Measurements from ENCODE around the gene ARL15.

The ARL15 gene

GRCh38 chr5:54205453-54205852, 104.9 kb downstream of the ARL15 start:
- no peak for DNase-seq (ENCODE audit: low spot score)

GRCh38 chr5:54197018-54197417, 113.4 kb downstream of the ARL15 start:
- no peak for DNase-seq (ENCODE audit: low spot score)

- DNase-seq (ENCODE audit: low spot score): no peak
These were observed 114.7 kb downstream of the ARL15 start for GRCh38 chr5:54195701-54196100.

- DNase-seq (ENCODE audit: low spot score): no peak
These were observed 116.1 kb downstream of the ARL15 start for GRCh38 chr5:54194318-54194717.

GRCh38 chr5:54187694-54188093, 122.7 kb downstream of the ARL15 start:
- DNase-seq (ENCODE audit: low spot score): no peak

- DNase-seq (ENCODE audit: low spot score): no peak
These were observed 123.4 kb downstream of the ARL15 start for GRCh38 chr5:54186912-54187445.

- DNase-seq (ENCODE audit: low spot score): no peak
These were observed 124.3 kb downstream of the ARL15 start for GRCh38 chr5:54186108-54186507.

GRCh38 chr5:54184806-54185205, 125.6 kb downstream of the ARL15 start:
- DNase-seq (ENCODE audit: low spot score): no peak

- no peak for DNase-seq (ENCODE audit: low spot score)
These were observed 129.7 kb downstream of the ARL15 start for GRCh38 chr5:54180630-54181031.

- no peak for DNase-seq (ENCODE audit: low spot score)
These were observed 131.4 kb downstream of the ARL15 start for GRCh38 chr5:54178991-54179390.

- peak; percentile 7 for DNase-seq (ENCODE audit: low spot score)
These were observed 132.2 kb downstream of the ARL15 start for GRCh38 chr5:54178207-54178606.

GRCh38 chr5:54177058-54177457, 133.3 kb downstream of the ARL15 start:
- no peak for DNase-seq (ENCODE audit: low spot score)

GRCh38 chr5:54176066-54176830, 134.1 kb downstream of the ARL15 start:
- DNase-seq (ENCODE audit: low spot score): no peak

- no peak for DNase-seq (ENCODE audit: low spot score)
These were observed 137.1 kb downstream of the ARL15 start for GRCh38 chr5:54173251-54173650.

GRCh38 chr5:54171645-54172384, 138.6 kb downstream of the ARL15 start:
- DNase-seq (ENCODE audit: low spot score): no peak

GRCh38 chr5:54165687-54166086, 144.7 kb downstream of the ARL15 start:
- DNase-seq (ENCODE audit: low spot score): no peak

- no peak for DNase-seq (ENCODE audit: low spot score)
These were observed 148.2 kb downstream of the ARL15 start for GRCh38 chr5:54162184-54162583.

GRCh38 chr5:54160329-54160728, 150.0 kb downstream of the ARL15 start:
- DNase-seq (ENCODE audit: low spot score): no peak

GRCh38 chr5:54159893-54160195, 150.5 kb downstream of the ARL15 start:
- DNase-seq (ENCODE audit: low spot score): no peak

GRCh38 chr5:54159153-54159892, 151.1 kb downstream of the ARL15 start:
- DNase-seq (ENCODE audit: low spot score): no peak

- no peak for DNase-seq (ENCODE audit: low spot score)
These were observed 153.8 kb downstream of the ARL15 start for GRCh38 chr5:54156577-54156976.

- no peak for DNase-seq (ENCODE audit: low spot score)
These were observed 159.5 kb downstream of the ARL15 start for GRCh38 chr5:54150841-54151240.

GRCh38 chr5:54148858-54149257, 161.5 kb downstream of the ARL15 start:
- DNase-seq (ENCODE audit: low spot score): no peak
